Breast epithelium (tissue), 3 donors: ENCODE data around the gene DNM1L.

Experiments
- POLR2A ChIP-seq: fragments of 450-650 bp; IDR thresholded peaks from one replicate; pipeline ENCODE4 v1.6.1; 2016; ENCODE audit warnings: antibody characterized with exemption, mild to moderate bottlenecking, moderate library complexity
- POLR2AphosphoS5 ChIP-seq, 3 donors: sonication (generic); formaldehyde crosslinking; IDR thresholded peaks; one replicate each; pipeline ENCODE4 v1.6.1; 2017; ENCODE audit warnings: antibody characterized with exemption in 3 of 3
- TF ChIP-seq, protein P1 (sequence below), 3 donors: fragments of 450-650 bp; IDR thresholded peaks; one replicate each; pipeline ENCODE4 v1.5.1; 2016 to 2017; ENCODE audit warnings: antibody characterized with exemption in 3 of 3, mild to moderate bottlenecking in 3 of 3, moderate library complexity in 3 of 3

DNA sequence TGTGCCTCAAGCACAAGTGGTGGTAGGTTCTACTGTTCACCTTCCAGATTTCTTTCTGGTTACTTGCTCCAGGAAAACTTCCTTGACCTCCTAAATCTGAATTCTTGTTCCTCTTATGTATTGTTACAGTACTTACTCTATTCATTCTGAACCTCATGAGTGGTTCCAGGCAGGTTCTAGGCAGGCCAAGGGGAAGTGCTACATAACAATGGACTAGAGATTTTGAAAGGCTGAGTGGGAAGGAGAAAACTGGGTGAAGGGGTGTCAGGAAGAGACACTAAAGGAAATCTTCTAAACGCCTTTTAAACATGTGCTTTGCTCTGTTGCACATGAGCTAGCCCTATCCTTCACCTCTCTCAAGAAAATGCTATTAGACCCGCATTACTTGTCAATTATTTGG is 75.0 kb downstream of the DNM1L start:
- TF ChIP-seq, protein P1, sequence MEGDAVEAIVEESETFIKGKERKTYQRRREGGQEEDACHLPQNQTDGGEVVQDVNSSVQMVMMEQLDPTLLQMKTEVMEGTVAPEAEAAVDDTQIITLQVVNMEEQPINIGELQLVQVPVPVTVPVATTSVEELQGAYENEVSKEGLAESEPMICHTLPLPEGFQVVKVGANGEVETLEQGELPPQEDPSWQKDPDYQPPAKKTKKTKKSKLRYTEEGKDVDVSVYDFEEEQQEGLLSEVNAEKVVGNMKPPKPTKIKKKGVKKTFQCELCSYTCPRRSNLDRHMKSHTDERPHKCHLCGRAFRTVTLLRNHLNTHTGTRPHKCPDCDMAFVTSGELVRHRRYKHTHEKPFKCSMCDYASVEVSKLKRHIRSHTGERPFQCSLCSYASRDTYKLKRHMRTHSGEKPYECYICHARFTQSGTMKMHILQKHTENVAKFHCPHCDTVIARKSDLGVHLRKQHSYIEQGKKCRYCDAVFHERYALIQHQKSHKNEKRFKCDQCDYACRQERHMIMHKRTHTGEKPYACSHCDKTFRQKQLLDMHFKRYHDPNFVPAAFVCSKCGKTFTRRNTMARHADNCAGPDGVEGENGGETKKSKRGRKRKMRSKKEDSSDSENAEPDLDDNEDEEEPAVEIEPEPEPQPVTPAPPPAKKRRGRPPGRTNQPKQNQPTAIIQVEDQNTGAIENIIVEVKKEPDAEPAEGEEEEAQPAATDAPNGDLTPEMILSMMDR (IDR thresholded peaks at IDR 0.05) = no peak
- TF ChIP-seq POLR2AphosphoS5 (IDR thresholded peaks at IDR 0.05) (no peak), POLR2A (no peak)
